SK-MEL-5 (cell line): ENCODE results near the gene CLIP4. TPM values are rescaled to one million over a fixed set of nuclear protein-coding genes. Genes with fewer than 3 reads are reported as not detected.

Experiments
- DNase-seq: peaks from one replicate; pipeline ENCODE4 v3.0.0-alpha.2; 2016; ENCODE audit warnings: low read depth, low spot score
- in situ Hi-C: cut with HindIII; loops from 2 replicates; pipeline ENCODE4 v1.10.0; 2016; ENCODE audit warnings: low sequenced_read_pairs, high pct_unique_total_duplicates, low pct_unique_long_range_greater_than_20kb
- total RNA-seq: library from RNA; depleted of rRNA; stranded (reverse); fragments of >200 nt; shearing (Covaris generic); gene quantifications from 2 replicates; pipeline ENCODE4 v1.2.3, GENCODE V29; 2014

CLIP4 gene
- total RNA-seq, 1 experiment from 2014 or later: 68.7 TPM

GRCh38 chr2:29117636-29118303, 2.6 kb downstream of the CLIP4 start:
- in situ Hi-C loops: no loop called here
- peak; percentile 66 for DNase-seq

- DNase-seq: no peak
- in situ Hi-C loops: no loop called here
Measured at GRCh38 chr2:29119211-29119610, 4.0 kb downstream of the CLIP4 start.

GRCh38 chr2:29120846-29121245, 5.6 kb downstream of the CLIP4 start:
- in situ Hi-C loops: no loop called here
- no peak for DNase-seq

- in situ Hi-C loops: no loop called here
- peak; percentile 33 for DNase-seq
Measured at GRCh38 chr2:29123617-29124349, 8.6 kb downstream of the CLIP4 start.

GRCh38 chr2:29124504-29124903, 9.3 kb downstream of the CLIP4 start:
- DNase-seq: no peak
- in situ Hi-C loops: no loop called here

GRCh38 chr2:29129586-29130281, 14.5 kb downstream of the CLIP4 start:
- in situ Hi-C loops: no loop called here
- peak; percentile 68 for DNase-seq

- in situ Hi-C loops: no loop called here
- peak; percentile 77 for DNase-seq
Measured at GRCh38 chr2:29130295-29130694, 15.1 kb downstream of the CLIP4 start.

GRCh38 chr2:29134933-29135332, 19.7 kb downstream of the CLIP4 start:
- no peak for DNase-seq
- in situ Hi-C loops: no loop called here

GRCh38 chr2:29139152-29139551, 23.9 kb downstream of the CLIP4 start:
- no peak for DNase-seq
- in situ Hi-C loops: no loop called here

- no peak for DNase-seq
- in situ Hi-C loops: no loop called here
Measured at GRCh38 chr2:29139731-29140130, 24.5 kb downstream of the CLIP4 start.

GRCh38 chr2:29143657-29144056, 28.4 kb downstream of the CLIP4 start:
- DNase-seq: no peak
- in situ Hi-C loops: no loop called here

- in situ Hi-C loops: no loop called here
Measured at GRCh38 chr2:29146197-29146596, 31.0 kb downstream of the CLIP4 start.

GRCh38 chr2:29147963-29148362, 32.7 kb downstream of the CLIP4 start:
- DNase-seq: no peak
- in situ Hi-C loops: no loop called here

More at GRCh38 chr2:29146197-29146596, 31.0 kb downstream of the CLIP4 start:
- no peak for DNase-seq

GRCh38 chr2:29154610-29155009, 39.4 kb downstream of the CLIP4 start:
- DNase-seq: no peak
- in situ Hi-C loops: no loop called here

- in situ Hi-C loops: no loop called here
- DNase-seq: no peak
Measured at GRCh38 chr2:29155578-29155977, 40.4 kb downstream of the CLIP4 start.

- DNase-seq: no peak
- in situ Hi-C loops: no loop called here
Measured at GRCh38 chr2:29157131-29157530, 41.9 kb downstream of the CLIP4 start.

- in situ Hi-C loops: no loop called here
- no peak for DNase-seq
Measured at GRCh38 chr2:29159125-29159524, 43.9 kb downstream of the CLIP4 start.

GRCh38 chr2:29160184-29160583, 45.0 kb downstream of the CLIP4 start:
- in situ Hi-C loops: no loop called here

More at GRCh38 chr2:29160184-29160583, 45.0 kb downstream of the CLIP4 start:
- DNase-seq: no peak
